ENCODE results near the gene TEX19.

DNA sequence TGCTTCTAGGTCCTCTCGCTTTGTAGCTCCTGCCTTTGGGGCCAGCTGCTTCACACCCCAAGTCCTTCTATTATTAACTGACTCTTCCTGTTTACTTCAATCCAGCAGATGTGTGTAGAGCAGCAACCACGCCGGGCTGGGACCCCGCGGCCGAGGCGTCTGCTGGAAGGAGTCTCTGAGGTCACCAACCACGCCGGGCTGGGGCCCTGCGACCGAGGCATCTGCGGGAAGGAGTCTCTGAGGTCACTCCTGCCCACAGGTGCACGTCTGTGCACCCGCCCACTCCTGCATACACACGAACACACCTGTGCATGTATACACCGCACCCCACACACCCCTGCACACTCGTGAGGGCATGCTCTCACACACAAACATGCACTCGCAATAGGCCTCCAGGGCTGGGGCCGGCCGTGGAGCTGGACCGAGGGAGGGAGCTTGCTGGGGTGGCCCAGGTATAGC lies 7.8 kb upstream of the TEX19 start:
- TF ChIP-seq, protein P1, sequence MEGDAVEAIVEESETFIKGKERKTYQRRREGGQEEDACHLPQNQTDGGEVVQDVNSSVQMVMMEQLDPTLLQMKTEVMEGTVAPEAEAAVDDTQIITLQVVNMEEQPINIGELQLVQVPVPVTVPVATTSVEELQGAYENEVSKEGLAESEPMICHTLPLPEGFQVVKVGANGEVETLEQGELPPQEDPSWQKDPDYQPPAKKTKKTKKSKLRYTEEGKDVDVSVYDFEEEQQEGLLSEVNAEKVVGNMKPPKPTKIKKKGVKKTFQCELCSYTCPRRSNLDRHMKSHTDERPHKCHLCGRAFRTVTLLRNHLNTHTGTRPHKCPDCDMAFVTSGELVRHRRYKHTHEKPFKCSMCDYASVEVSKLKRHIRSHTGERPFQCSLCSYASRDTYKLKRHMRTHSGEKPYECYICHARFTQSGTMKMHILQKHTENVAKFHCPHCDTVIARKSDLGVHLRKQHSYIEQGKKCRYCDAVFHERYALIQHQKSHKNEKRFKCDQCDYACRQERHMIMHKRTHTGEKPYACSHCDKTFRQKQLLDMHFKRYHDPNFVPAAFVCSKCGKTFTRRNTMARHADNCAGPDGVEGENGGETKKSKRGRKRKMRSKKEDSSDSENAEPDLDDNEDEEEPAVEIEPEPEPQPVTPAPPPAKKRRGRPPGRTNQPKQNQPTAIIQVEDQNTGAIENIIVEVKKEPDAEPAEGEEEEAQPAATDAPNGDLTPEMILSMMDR (conservative IDR thresholded peaks at IDR 0.05): no peak
- no peak for TF ChIP-seq EZH2 (IDR thresholded peaks at IDR 0.05; ENCODE audit: low read depth)
